Muscle of leg (tissue), 11 donors: ENCODE measurements around the gene PLEKHA7. TPM values are rescaled to one million over a fixed set of nuclear protein-coding genes. Genes with fewer than 3 reads are reported as not detected.
"Not testable (repeated sequence)": the region's sequence is repeated elsewhere in the genome, so short reads cannot be mapped to it uniquely, and the experiment has no call there.

Experiments
- DNase-seq: peaks from one replicate; pipeline ENCODE4 v3.0.0; 2013
- H3K27ac ChIP-seq: one replicate; pipeline ENCODE4 v1.5.1; 2013; ENCODE audit warnings: mild to moderate bottlenecking, low read length, control low read depth
- H3K27me3 ChIP-seq: one replicate; pipeline ENCODE4 v1.6.1; 2013; ENCODE audit warnings: low read length; ENCODE audit not compliant: control insufficient read depth, insufficient read depth
- H3K36me3 ChIP-seq: one replicate; pipeline ENCODE4 v1.6.1; 2013; ENCODE audit warnings: low read length; ENCODE audit not compliant: control insufficient read depth, insufficient read depth
- H3K4me1 ChIP-seq: one replicate; pipeline ENCODE4 v1.6.1; 2013; ENCODE audit warnings: low read length; ENCODE audit not compliant: control insufficient read depth, insufficient read depth
- H3K4me3 ChIP-seq: one replicate; pipeline ENCODE4 v1.5.1; 2013; ENCODE audit warnings: low read length, control low read depth
- H3K9me3 ChIP-seq: replicated peaks from 2 replicates; pipeline ENCODE4 v1.6.1; 2013; ENCODE audit warnings: low read depth, low read length; ENCODE audit not compliant: control insufficient read depth
- WGBS: methylation state at CpG from one replicate; pipeline ENCODE4 v1.1.5; 2013; ENCODE audit warnings: missing lambda C conversion rate; ENCODE audit not compliant: insufficient coverage; 5-methylcytosine and 5-hydroxymethylcytosine counted together
- polyA plus RNA-seq, 8 donors: library from polyadenylated mRNA; unstranded; fragments of 120-200 nt; gene quantifications; one replicate each; pipeline versions ENCODE4 v1.2.1 to v1.2.3, GENCODE V29; 2013; ENCODE audit warnings: inconsistent platforms in 1 of 8, low replicate concordance in 1 of 8; ENCODE audit not compliant: insufficient read length in 8 of 8, insufficient read depth in 1 of 8
- total RNA-seq: library from RNA; stranded (reverse); fragments of 120-200 nt; gene quantifications from one replicate; pipeline ENCODE4 v1.2.4, GENCODE V29; 2013

The PLEKHA7 gene
- total and polyA plus RNA-seq, 9 donors: 2.6 to 7.8 (median 4.2) TPM

GRCh38 chr11:16871368-16871767 lies 142.8 kb downstream of the PLEKHA7 start:
- H3K27me3 ChIP-seq: no peaks in the 10 kb centered on the region
- WGBS: 23% methylated on average over 3 of the region's 5 CpGs
- H3K4me3 ChIP-seq: no peak overlapping the region
- no peaks in the 10 kb centered on the region for H3K9me3 ChIP-seq
- DNase-seq: no peak
- H3K4me1 ChIP-seq: no peaks in the 10 kb centered on the region
- no peak overlapping the region for H3K27ac ChIP-seq
- no peaks in the 10 kb centered on the region for H3K36me3 ChIP-seq

- no peaks in the 10 kb centered on the region for H3K27me3 ChIP-seq
- H3K9me3 ChIP-seq: no peaks in the 10 kb centered on the region
- WGBS: no CpG with 5 or more reads among the region's 1 CpG
- no peak for DNase-seq
- H3K4me1 ChIP-seq: peaks cover 13% of the 10 kb centered on the region
- H3K36me3 ChIP-seq: no peaks in the 10 kb centered on the region
- no peak overlapping the region for H3K4me3 ChIP-seq
- no peak overlapping the region for H3K27ac ChIP-seq
Measured at GRCh38 chr11:16867097-16867496, 147.1 kb downstream of the PLEKHA7 start.

- WGBS: no CpG with 5 or more reads among the region's 1 CpG
- not testable (repeated sequence) for H3K27me3 ChIP-seq, H3K4me3 ChIP-seq, H3K27ac ChIP-seq, H3K9me3 ChIP-seq, H3K36me3 ChIP-seq, DNase-seq
- peaks cover 26% of the 10 kb centered on the region for H3K4me1 ChIP-seq
Measured at GRCh38 chr11:16864428-16864827, 149.8 kb downstream of the PLEKHA7 start.

- no peaks in the 10 kb centered on the region for H3K36me3 ChIP-seq
- peaks cover 26% of the 10 kb centered on the region for H3K4me1 ChIP-seq
- no peaks in the 10 kb centered on the region for H3K27me3 ChIP-seq
- H3K4me3 ChIP-seq: no peak overlapping the region
- H3K9me3 ChIP-seq: no peaks in the 10 kb centered on the region
- DNase-seq: peak; percentile 73
- peak overlapping the region; percentile 48 for H3K27ac ChIP-seq
- WGBS: 55% methylated on average over 8 of the region's 10 CpGs
Measured at GRCh38 chr11:16863389-16863788, 150.8 kb downstream of the PLEKHA7 start.

GRCh38 chr11:16862726-16863125 lies 151.5 kb downstream of the PLEKHA7 start:
- peak; percentile 58 for DNase-seq
- Histone ChIP-seq H3K9me3 (no peaks in the 10 kb centered on the region), H3K4me3 (no peak overlapping the region), H3K27ac (peak overlapping the region; percentile 22), H3K36me3 (no peaks in the 10 kb centered on the region), H3K4me1 (peaks cover 26% of the 10 kb centered on the region), H3K27me3 (no peaks in the 10 kb centered on the region)
- 46% methylated on average over 3 of the region's 3 CpGs for WGBS

GRCh38 chr11:16861862-16862261 lies 152.4 kb downstream of the PLEKHA7 start:
- no peak overlapping the region for H3K27ac ChIP-seq
- 56% methylated on average over 3 of the region's 3 CpGs for WGBS
- DNase-seq: no peak
- H3K9me3 ChIP-seq: no peaks in the 10 kb centered on the region
- peaks cover 33% of the 10 kb centered on the region for H3K4me1 ChIP-seq
- H3K4me3 ChIP-seq: no peak overlapping the region
- no peaks in the 10 kb centered on the region for H3K27me3 ChIP-seq
- H3K36me3 ChIP-seq: no peaks in the 10 kb centered on the region

- Histone ChIP-seq H3K27ac (no peak overlapping the region), H3K9me3 (no peaks in the 10 kb centered on the region), H3K36me3 (no peaks in the 10 kb centered on the region), H3K4me1 (peaks cover 45% of the 10 kb centered on the region), H3K4me3 (no peak overlapping the region), H3K27me3 (no peaks in the 10 kb centered on the region)
- DNase-seq: no peak
- WGBS: no CpG with 5 or more reads among the region's 1 CpG
Measured at GRCh38 chr11:16860617-16861016, 153.6 kb downstream of the PLEKHA7 start.

GRCh38 chr11:16859651-16860050 lies 154.6 kb downstream of the PLEKHA7 start:
- Histone ChIP-seq H3K4me3 (no peak overlapping the region), H3K27ac (no peak overlapping the region), H3K4me1 (peaks cover 55% of the 10 kb centered on the region), H3K9me3 (no peaks in the 10 kb centered on the region), H3K27me3 (no peaks in the 10 kb centered on the region), H3K36me3 (no peaks in the 10 kb centered on the region)
- no peak for DNase-seq
- 86% methylated on average over 3 of the region's 6 CpGs for WGBS

GRCh38 chr11:16857186-16857585 lies 157.0 kb downstream of the PLEKHA7 start:
- Histone ChIP-seq H3K27me3 (no peaks in the 10 kb centered on the region), H3K36me3 (no peaks in the 10 kb centered on the region), H3K9me3 (no peaks in the 10 kb centered on the region), H3K27ac (no peak overlapping the region), H3K4me1 (peaks cover 49% of the 10 kb centered on the region), H3K4me3 (no peak overlapping the region)
- no peak for DNase-seq
- WGBS: no CpG with 5 or more reads among the region's 4 CpGs

GRCh38 chr11:16856022-16856471 lies 158.2 kb downstream of the PLEKHA7 start:
- 100% methylated on average over 1 of the region's 3 CpGs for WGBS
- H3K36me3 ChIP-seq: no peaks in the 10 kb centered on the region
- no peak overlapping the region for H3K4me3 ChIP-seq
- H3K4me1 ChIP-seq: peaks cover 42% of the 10 kb centered on the region
- peak overlapping the region; percentile 45 for H3K27ac ChIP-seq
- peak; percentile 64 for DNase-seq
- no peaks in the 10 kb centered on the region for H3K9me3 ChIP-seq
- H3K27me3 ChIP-seq: no peaks in the 10 kb centered on the region

GRCh38 chr11:16854979-16855378 lies 159.2 kb downstream of the PLEKHA7 start:
- 60% methylated on average over 2 of the region's 4 CpGs for WGBS
- H3K4me3 ChIP-seq: no peak overlapping the region
- no peak overlapping the region for H3K27ac ChIP-seq
- no peaks in the 10 kb centered on the region for H3K9me3 ChIP-seq
- H3K4me1 ChIP-seq: peaks cover 36% of the 10 kb centered on the region
- no peaks in the 10 kb centered on the region for H3K27me3 ChIP-seq
- peak; percentile 53 for DNase-seq
- H3K36me3 ChIP-seq: no peaks in the 10 kb centered on the region
